ENCODE results near the gene PSMB9. TPM values are rescaled to one million over a fixed set of nuclear protein-coding genes. Genes with fewer than 3 reads are reported as not detected.
A peak's percentile ranks its signal among the peaks of the same experiment; 100 is the strongest.
"Not testable (repeated sequence)": the region's sequence is repeated elsewhere in the genome, so short reads cannot be mapped to it uniquely, and the experiment has no call there.

The PSMB9 gene
- total RNA-seq (10 to 100 TPM; 13.4 to 69.8 (median 41.1) TPM), polyA plus RNA-seq (10 to 100 TPM; 13.8 to 52.9 (median 33.5) TPM)
- long read RNA-seq, donor 1, transcript PSMB9-207 (6 exons, 782 nt), result major isoform, 15 of 15 reads
- long read RNA-seq, donor 1, partial matches to known transcripts, result 0 of 15 reads
- long read RNA-seq, donor 1, other reads (novel, unspliced or antisense), result 0 of 15 reads
- long read RNA-seq, donor 2, transcript PSMB9-207 (6 exons, 782 nt), result major isoform, 11 of 11 reads
- long read RNA-seq, donor 2, partial matches to known transcripts, result 0 of 11 reads
- long read RNA-seq, donor 2, other reads (novel, unspliced or antisense), result 0 of 11 reads
- long read RNA-seq, donor 3, transcript PSMB9-207 (6 exons, 782 nt), result major isoform, 6 of 6 reads
- long read RNA-seq, donor 3, partial matches to known transcripts, result 0 of 6 reads
- long read RNA-seq, donor 3, other reads (novel, unspliced or antisense), result 0 of 6 reads
- long read RNA-seq, donor 4, transcript PSMB9-207 (6 exons, 782 nt), result major isoform, 24 of 31 reads
- long read RNA-seq, donor 4, partial matches to known transcripts, result 3 of 31 reads
- long read RNA-seq, donor 4, other reads (novel, unspliced or antisense), result 4 of 31 reads
- long read RNA-seq, donor 5, transcript PSMB9-207 (6 exons, 782 nt), result major isoform, 45 of 49 reads
- long read RNA-seq, donor 5, partial matches to known transcripts, result 2 of 49 reads
- long read RNA-seq, donor 5, other reads (novel, unspliced or antisense), result 2 of 49 reads
- long read RNA-seq, donor 6, transcript PSMB9-207 (6 exons, 782 nt), result major isoform, 21 of 23 reads
- long read RNA-seq, donor 6, partial matches to known transcripts, result 2 of 23 reads
- long read RNA-seq, donor 6, other reads (novel, unspliced or antisense), result 0 of 23 reads
- long read RNA-seq, donor 7, result 0 reads
- long read RNA-seq, donor 8, transcript PSMB9-207 (6 exons, 782 nt), result major isoform, 10 of 15 reads
- long read RNA-seq, donor 8, partial matches to known transcripts, result 0 of 15 reads
- long read RNA-seq, donor 8, other reads (novel, unspliced or antisense), result 5 of 15 reads
- long read RNA-seq, donor 9, transcript PSMB9-207 (6 exons, 782 nt), result major isoform, 6 of 6 reads
- long read RNA-seq, donor 9, partial matches to known transcripts, result 0 of 6 reads
- long read RNA-seq, donor 9, other reads (novel, unspliced or antisense), result 0 of 6 reads
- long read RNA-seq, donor 10, partial matches to known transcripts, result 0 of 2 reads
- long read RNA-seq, donor 10, other reads (novel, unspliced or antisense), result 0 of 2 reads

DNA sequence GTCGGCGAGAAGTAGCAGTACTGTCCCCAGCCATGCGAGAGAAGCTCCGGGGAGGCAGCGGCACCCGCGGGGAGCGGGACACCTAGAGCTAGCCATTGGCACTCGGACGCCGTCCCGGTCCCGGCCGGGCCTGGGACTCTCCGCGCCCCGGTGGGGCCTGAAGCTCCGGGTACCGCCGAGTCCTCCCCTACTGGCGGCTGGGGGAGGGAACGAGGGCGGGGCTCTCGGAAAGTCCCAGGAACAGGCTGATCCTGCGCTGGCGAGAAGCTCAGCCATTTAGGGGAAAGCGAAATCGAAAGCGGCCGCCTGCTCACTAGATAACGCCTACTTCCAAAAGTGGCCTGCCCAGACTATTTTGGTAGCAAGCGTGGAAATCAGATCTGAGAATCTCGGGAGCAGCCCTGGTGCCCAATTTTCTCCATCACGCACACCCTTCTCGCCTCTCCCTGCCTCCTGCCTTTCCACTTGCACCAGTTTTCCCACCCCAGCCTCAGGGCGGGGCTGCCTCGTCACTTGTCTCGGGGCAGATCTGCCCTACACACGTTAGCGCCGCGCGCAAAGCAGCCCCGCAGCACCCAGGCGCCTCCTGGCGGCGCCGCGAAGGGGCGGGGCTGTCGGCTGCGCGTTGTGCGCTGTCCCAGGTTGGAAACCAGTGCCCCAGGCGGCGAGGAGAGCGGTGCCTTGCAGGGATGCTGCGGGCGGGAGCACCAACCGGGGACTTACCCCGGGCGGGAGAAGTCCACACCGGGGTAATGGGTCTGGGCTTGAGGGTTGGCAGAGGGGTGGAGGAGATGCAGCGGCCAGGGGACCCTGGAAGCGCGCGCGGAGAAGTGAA lies at the start of gene PSMB9, which contains the start of gene TAP1:
Gene PSMB9, plus strand, starts transcription at position 652 of the 835 bp plus-strand sequence. Its CDS starts 38 bp downstream, at position 690.
Gene TAP1, minus strand, starts transcription at position 164 of the 835 bp plus-strand sequence. Its CDS starts 68 bp downstream, at position 96.
- H3K27ac ChIP-seq, result peak within 1 kb of the TSS; percentile 91 to 98 (median 96)
- H3K27me3 ChIP-seq, result no peaks in the 10 kb centered on the region
- TF ChIP-seq POLR2A (IDR thresholded peaks at IDR 0.05), result peak; percentile 80 to 84
- TF ChIP-seq, protein P1, sequence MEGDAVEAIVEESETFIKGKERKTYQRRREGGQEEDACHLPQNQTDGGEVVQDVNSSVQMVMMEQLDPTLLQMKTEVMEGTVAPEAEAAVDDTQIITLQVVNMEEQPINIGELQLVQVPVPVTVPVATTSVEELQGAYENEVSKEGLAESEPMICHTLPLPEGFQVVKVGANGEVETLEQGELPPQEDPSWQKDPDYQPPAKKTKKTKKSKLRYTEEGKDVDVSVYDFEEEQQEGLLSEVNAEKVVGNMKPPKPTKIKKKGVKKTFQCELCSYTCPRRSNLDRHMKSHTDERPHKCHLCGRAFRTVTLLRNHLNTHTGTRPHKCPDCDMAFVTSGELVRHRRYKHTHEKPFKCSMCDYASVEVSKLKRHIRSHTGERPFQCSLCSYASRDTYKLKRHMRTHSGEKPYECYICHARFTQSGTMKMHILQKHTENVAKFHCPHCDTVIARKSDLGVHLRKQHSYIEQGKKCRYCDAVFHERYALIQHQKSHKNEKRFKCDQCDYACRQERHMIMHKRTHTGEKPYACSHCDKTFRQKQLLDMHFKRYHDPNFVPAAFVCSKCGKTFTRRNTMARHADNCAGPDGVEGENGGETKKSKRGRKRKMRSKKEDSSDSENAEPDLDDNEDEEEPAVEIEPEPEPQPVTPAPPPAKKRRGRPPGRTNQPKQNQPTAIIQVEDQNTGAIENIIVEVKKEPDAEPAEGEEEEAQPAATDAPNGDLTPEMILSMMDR (IDR thresholded peaks at IDR 0.05), result peak; percentile 50 to 88 (median 78)
- peaks cover 0 to 41% of the 10 kb centered on the region in 2 donors for H3K36me3 ChIP-seq (replicated peaks in 1 of 2)
- WGBS, 4 donors, result 0 to 1% (median 0%) methylated on average over 26 to 68 of the region's 68 CpGs
- intact Hi-C loops (cut with DNase I), result no loop called here
- peak; percentile 92 to 98 (median 95) for DNase-seq
- peaks cover 14 to 23% of the 10 kb centered on the region in 2 donors for H3K4me1 ChIP-seq (replicated peaks in 1 of 2)
- H3K9me3 ChIP-seq (replicated peaks in 1 of 3), result no peaks in the 10 kb centered on the region
- H3K4me3 ChIP-seq, result peak within 1 kb of the TSS; percentile 69 to 92 (median 76)

DNA sequence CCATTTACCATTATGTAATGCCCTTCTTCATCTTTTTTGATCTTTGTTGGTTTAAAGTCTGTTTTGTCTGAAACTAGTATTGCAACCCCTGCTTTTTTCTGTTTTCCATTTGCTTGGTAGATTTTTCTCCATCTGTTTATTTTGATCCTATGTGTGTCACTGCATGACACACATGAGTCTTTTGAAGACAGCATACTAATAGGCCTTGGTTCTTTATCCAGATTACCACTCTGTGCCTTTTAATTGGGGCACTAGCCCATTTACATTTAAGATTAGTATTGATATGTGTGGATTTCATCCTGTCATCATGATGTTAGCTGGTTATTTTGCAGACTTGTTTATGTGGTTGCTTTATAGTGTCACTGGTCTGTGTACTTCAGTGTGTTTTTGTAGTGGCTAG lies 48.6 kb upstream of the PSMB9 start:
- H3K27me3 ChIP-seq, result peaks cover 23% of the 10 kb centered on the region
- intact Hi-C loops (cut with DNase I), result not testable (repeated sequence)

DNA sequence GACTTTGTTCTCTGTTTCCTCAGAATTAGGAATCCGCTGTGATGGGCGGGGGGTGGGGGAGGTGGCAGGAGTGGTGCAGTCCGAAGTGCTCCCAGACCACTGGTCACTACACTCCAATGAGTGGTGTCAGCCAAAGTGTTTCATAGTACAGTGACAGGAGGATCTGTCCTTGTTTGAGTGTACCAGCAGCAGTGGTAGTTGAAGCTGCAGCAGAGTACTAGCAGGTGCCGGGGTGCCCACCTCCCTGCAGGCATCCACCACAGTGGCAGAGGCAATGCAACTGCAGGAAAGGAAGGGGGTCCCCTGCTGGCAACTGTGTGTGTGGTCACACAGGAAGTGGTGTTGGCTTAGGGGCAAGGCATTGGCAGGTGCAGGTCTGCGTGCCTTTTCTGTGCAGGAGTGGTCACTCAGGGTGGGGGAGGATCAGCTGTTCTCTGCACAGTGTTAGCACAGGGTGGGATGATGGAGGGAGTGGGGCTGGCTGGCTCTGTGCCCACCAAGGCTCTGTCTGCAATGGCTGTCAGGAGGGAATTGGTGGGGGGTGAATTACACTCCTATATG lies 46.9 kb upstream of the PSMB9 start:
- 73 to 82% (median 79%) methylated on average over 2 to 5 of the region's 5 CpGs for WGBS, 4 donors
- Histone ChIP-seq H3K36me3 (replicated peaks in 1 of 2) (no peaks in the 10 kb centered on the region), H3K27me3 (peaks cover 23% of the 10 kb centered on the region), H3K4me1 (replicated peaks in 1 of 2) (no peaks in the 10 kb centered on the region), H3K4me3 (no peak overlapping the region), H3K9me3 (replicated peaks in 1 of 3) (no peaks in the 10 kb centered on the region), H3K27ac (no peak overlapping the region)
- intact Hi-C loops (cut with DNase I), result no loop called here
- TF ChIP-seq POLR2A (IDR thresholded peaks at IDR 0.05), result no peak
- TF ChIP-seq, protein P1 (IDR thresholded peaks at IDR 0.05), result no peak
- DNase-seq, result no peak

More for the DNA sequence above, 48.6 kb upstream of the PSMB9 start:
- not testable (repeated sequence) for H3K4me3 ChIP-seq; DNase-seq; H3K27ac ChIP-seq; H3K36me3 ChIP-seq (replicated peaks in 1 of 2); H3K9me3 ChIP-seq (replicated peaks in 1 of 3); H3K4me1 ChIP-seq (replicated peaks in 1 of 2)

DNA sequence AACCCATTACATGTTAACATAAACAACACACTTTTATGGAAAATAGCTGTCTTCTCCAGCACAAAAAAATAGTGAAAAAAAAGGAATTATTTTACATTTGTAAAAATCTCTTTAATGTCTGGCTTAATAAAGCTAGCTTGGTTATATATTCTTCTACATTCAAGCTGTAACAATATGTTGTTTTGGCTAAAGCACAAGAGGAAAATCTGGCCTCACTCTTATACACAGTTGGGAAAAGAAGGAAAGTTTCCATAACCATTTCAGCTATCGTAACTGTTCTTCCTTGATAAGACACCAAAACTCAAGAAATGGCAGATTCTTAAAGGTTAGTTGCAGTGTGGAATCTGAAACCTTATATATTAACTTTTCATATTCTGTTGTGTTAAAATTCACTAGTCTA lies 44.8 kb upstream of the PSMB9 start:
- TF ChIP-seq, protein P1 (IDR thresholded peaks at IDR 0.05), result no peak
- no peak for TF ChIP-seq POLR2A (IDR thresholded peaks at IDR 0.05)
- H3K9me3 ChIP-seq (replicated peaks in 1 of 3), result no peaks in the 10 kb centered on the region
- no peak for DNase-seq
- peaks cover 19% of the 10 kb centered on the region for H3K27me3 ChIP-seq
- 0 to 46% (median 21%) methylated on average over 1 of the region's 1 CpG for WGBS, 4 donors
- H3K27ac ChIP-seq, result no peak overlapping the region
- no peaks in the 10 kb centered on the region for H3K36me3 ChIP-seq (replicated peaks in 1 of 2)
- no peaks in the 10 kb centered on the region for H3K4me1 ChIP-seq (replicated peaks in 1 of 2)
- H3K4me3 ChIP-seq, result no peak overlapping the region
- intact Hi-C loops (cut with DNase I), result no loop called here
